ENCODE results near the gene UIMC1. TPM values are rescaled to one million over a fixed set of nuclear protein-coding genes. Genes with fewer than 3 reads are reported as not detected.

The UIMC1 gene
- polyA plus RNA-seq, 3 donors, result 14.8 to 35.6 (median 19.1) TPM

DNA sequence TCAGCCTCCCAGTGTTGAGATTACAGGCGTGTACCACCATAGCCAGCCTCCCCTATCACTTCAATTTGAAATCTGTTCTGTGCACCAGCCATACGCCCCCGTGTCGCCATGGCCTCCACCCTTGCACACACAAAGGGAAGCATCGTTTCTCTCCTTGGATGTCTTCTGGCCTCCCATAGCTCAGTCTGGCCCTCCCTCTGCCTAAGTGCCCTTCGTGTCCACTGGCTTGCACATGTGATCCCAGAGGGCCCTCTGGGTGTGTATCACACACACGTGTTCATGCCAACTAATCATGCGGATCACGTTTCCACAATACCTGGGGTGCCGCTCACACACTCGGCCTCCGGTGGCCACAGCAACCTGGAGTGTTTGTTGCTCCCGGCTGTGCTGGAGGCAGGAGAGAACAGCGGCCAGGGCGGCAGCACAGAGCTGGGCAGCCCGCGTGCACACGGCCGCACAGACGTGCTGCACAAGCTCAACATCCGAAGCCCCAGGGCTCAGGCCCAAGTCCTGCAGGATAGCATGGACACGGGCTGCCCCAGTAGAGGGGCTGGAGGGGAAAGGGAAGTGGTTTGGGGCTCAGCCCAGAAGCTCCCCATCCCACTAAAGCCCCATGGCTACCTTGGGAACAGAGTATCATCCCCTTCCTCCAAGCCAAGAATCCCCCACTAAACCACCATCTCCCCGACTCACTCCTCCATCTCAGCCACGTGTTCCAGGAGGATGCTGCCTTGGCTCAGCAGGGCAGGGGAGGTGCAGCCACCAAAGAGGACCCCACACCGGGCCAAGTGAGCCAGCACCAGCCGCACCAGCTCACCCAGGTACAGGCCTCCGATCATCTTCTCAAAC lies 118.3 kb downstream of the UIMC1 start:
- H3K79me2 ChIP-seq (ENCODE audit: insufficient read depth, low read length), result peaks cover 46% of the 10 kb centered on the region
- peaks cover 99 to 100% of the 10 kb centered on the region in 2 donors for H3K36me3 ChIP-seq (replicated peaks in 1 of 2; ENCODE audit: control insufficient read depth in 1 of 2, insufficient read depth in 2 of 2, low read length in 2 of 2)
- 96% methylated on average over 24 of the region's 27 CpGs for WGBS (ENCODE audit: insufficient coverage)
- H3K4me1 Mint-ChIP-seq, result peaks cover 47% of the 10 kb centered on the region
- H3K27ac ChIP-seq (ENCODE audit: low read depth in 1 of 2, low read length in 2 of 2), result no peak overlapping the region
- DNase-seq, result no peak
- peaks cover 97 to 100% of the 10 kb centered on the region in 2 donors for H3K36me3 Mint-ChIP-seq
- peaks cover 16 to 38% of the 10 kb centered on the region in 2 donors for H3K4me1 ChIP-seq (ENCODE audit: control insufficient read depth in 1 of 2, insufficient read depth in 2 of 2, low read length in 2 of 2)
- no peak overlapping the region for H3K4me3 ChIP-seq (replicated peaks in 1 of 3; ENCODE audit: low read depth in 2 of 3, low read length in 3 of 3)
- peaks cover 100% of the 10 kb centered on the region for H4K20me1 ChIP-seq (ENCODE audit: insufficient read depth, low read length)
- no peak overlapping the region for H3K4me2 ChIP-seq (replicated peaks; ENCODE audit: extremely low read depth, low read length, poor library complexity, severe bottlenecking)
- H3K27ac Mint-ChIP-seq, result peak overlapping the region in 3 of 7 donors; percentile 32 to 70 (median 54)
- TF ChIP-seq, protein P1, sequence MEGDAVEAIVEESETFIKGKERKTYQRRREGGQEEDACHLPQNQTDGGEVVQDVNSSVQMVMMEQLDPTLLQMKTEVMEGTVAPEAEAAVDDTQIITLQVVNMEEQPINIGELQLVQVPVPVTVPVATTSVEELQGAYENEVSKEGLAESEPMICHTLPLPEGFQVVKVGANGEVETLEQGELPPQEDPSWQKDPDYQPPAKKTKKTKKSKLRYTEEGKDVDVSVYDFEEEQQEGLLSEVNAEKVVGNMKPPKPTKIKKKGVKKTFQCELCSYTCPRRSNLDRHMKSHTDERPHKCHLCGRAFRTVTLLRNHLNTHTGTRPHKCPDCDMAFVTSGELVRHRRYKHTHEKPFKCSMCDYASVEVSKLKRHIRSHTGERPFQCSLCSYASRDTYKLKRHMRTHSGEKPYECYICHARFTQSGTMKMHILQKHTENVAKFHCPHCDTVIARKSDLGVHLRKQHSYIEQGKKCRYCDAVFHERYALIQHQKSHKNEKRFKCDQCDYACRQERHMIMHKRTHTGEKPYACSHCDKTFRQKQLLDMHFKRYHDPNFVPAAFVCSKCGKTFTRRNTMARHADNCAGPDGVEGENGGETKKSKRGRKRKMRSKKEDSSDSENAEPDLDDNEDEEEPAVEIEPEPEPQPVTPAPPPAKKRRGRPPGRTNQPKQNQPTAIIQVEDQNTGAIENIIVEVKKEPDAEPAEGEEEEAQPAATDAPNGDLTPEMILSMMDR (IDR thresholded peaks at IDR 0.05), result no peak
- H3K9ac ChIP-seq (ENCODE audit: insufficient read depth, low read length, poor library complexity, severe bottlenecking), result no peak overlapping the region
- no peaks in the 10 kb centered on the region for H3K9me3 Mint-ChIP-seq
- H3K4me3 Mint-ChIP-seq, result no peak overlapping the region
- H3K27me3 ChIP-seq (ENCODE audit: control insufficient read depth in 2 of 2, insufficient read depth in 2 of 2, low read length in 2 of 2), result no peaks in the 10 kb centered on the region
- H3K9me3 ChIP-seq (replicated peaks in 1 of 2; ENCODE audit: control insufficient read depth in 1 of 2, insufficient read depth in 1 of 2, low read length in 2 of 2), result no peaks in the 10 kb centered on the region
- peaks cover 0 to 3% (median 1%) of the 10 kb centered on the region in 3 donors for H3K27me3 Mint-ChIP-seq (ENCODE audit: low read depth in 3 of 3)
- intact Hi-C loops (cut with micrococcal nuclease), result no loop called here
- no peak overlapping the region for H2AFZ ChIP-seq (ENCODE audit: insufficient read depth, low read depth, low read length, poor library complexity, severe bottlenecking)

DNA sequence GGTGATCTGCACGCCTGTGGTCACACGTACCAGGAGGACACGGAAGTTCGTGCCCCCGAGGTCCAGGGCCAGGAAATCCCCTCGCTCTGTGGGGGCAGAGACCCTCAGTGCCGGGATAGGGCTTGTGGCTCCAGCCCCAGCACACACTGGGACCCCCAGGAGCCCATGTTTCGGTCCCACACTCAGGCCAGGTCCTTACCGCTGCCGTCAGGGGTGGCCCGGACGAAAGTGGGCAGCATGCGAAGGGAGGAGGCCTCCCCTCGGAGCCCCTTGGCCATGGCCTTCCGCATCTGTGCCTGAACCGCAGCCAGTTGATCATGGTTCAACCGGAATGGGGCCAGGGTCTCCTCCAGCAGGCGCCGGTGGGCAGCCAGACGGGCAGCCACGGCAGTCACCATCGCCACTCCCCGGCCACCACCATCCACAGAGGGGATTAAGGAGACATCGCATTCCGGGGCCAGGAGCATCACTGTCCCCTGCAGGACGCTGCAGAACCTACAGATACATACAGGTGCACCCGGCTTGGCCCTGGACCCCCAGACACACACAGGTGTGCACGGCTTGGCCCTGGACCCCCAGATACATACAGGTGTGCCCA lies 119.2 kb downstream of the UIMC1 start:
- no peak overlapping the region for H3K4me3 ChIP-seq (replicated peaks in 1 of 3; ENCODE audit: low read depth in 2 of 3, low read length in 3 of 3)
- intact Hi-C loops (cut with micrococcal nuclease), result no loop called here
- peaks cover 7 to 29% of the 10 kb centered on the region in 2 donors for H3K4me1 ChIP-seq (ENCODE audit: control insufficient read depth in 1 of 2, insufficient read depth in 2 of 2, low read length in 2 of 2)
- Mint-ChIP-seq H3K4me3 (no peak overlapping the region), H3K36me3 (peaks cover 95 to 100% of the 10 kb centered on the region in 2 donors), H3K27ac (peak overlapping the region in 1 of 7 donors; percentile 57), H3K9me3 (no peaks in the 10 kb centered on the region), H3K27me3 (ENCODE audit: low read depth in 3 of 3) (peaks cover 0 to 3% (median 1%) of the 10 kb centered on the region in 3 donors), H3K4me1 (peaks cover 38% of the 10 kb centered on the region)
- H4K20me1 ChIP-seq (ENCODE audit: insufficient read depth, low read length), result peaks cover 100% of the 10 kb centered on the region
- no peak overlapping the region for H3K27ac ChIP-seq (ENCODE audit: low read depth in 1 of 2, low read length in 2 of 2)
- H3K27me3 ChIP-seq (ENCODE audit: control insufficient read depth in 2 of 2, insufficient read depth in 2 of 2, low read length in 2 of 2), result no peaks in the 10 kb centered on the region
- peaks cover 99 to 100% of the 10 kb centered on the region in 2 donors for H3K36me3 ChIP-seq (replicated peaks in 1 of 2; ENCODE audit: control insufficient read depth in 1 of 2, insufficient read depth in 2 of 2, low read length in 2 of 2)
- no peak overlapping the region for H3K4me2 ChIP-seq (replicated peaks; ENCODE audit: extremely low read depth, low read length, poor library complexity, severe bottlenecking)
- no peak overlapping the region for H2AFZ ChIP-seq (ENCODE audit: insufficient read depth, low read depth, low read length, poor library complexity, severe bottlenecking)
- H3K79me2 ChIP-seq (ENCODE audit: insufficient read depth, low read length), result peaks cover 38% of the 10 kb centered on the region
- TF ChIP-seq, protein P1 (IDR thresholded peaks at IDR 0.05), result no peak
- 91% methylated on average over 26 of the region's 28 CpGs for WGBS (ENCODE audit: insufficient coverage)
- DNase-seq, result no peak
- no peak overlapping the region for H3K9ac ChIP-seq (ENCODE audit: insufficient read depth, low read length, poor library complexity, severe bottlenecking)
- no peaks in the 10 kb centered on the region for H3K9me3 ChIP-seq (replicated peaks in 1 of 2; ENCODE audit: control insufficient read depth in 1 of 2, insufficient read depth in 1 of 2, low read length in 2 of 2)

All from CD14-positive monocyte (primary cell).